ENCODE results near the gene SLC35F4. TPM values are rescaled to one million over a fixed set of nuclear protein-coding genes. Genes with fewer than 3 reads are reported as not detected.

SLC35F4 gene
- total RNA-seq, 1 donor from 2014 or later: not detected

DNA sequence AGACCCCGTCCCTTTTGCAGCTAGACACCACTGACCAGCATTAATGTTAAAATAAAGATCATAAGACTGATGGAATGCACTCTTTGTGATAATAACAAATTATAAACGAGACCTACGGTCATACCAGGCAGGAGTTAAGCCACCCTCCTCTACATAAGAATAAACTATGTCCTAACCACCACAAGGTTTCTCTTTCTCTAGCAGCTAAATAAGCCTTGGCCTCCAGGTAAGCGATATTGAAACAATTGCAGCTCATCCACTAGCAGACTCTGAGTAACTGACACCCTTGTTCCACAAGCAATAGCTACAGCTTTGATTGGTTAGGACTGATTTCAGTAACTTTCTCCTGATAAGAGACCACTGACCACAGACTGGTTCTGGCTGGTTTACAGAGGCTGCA lies 228.0 kb downstream of the SLC35F4 start:
- Histone ChIP-seq H3K36me3 (no peaks in the 10 kb centered on the region), H3K27me3 (ENCODE audit: low read depth) (no peaks in the 10 kb centered on the region), H3K4me1 (no peaks in the 10 kb centered on the region), H3K4me3 (no peak overlapping the region), H3K27ac (no peak overlapping the region), H3K9me3 (no peaks in the 10 kb centered on the region)
- TF ChIP-seq, protein P1, sequence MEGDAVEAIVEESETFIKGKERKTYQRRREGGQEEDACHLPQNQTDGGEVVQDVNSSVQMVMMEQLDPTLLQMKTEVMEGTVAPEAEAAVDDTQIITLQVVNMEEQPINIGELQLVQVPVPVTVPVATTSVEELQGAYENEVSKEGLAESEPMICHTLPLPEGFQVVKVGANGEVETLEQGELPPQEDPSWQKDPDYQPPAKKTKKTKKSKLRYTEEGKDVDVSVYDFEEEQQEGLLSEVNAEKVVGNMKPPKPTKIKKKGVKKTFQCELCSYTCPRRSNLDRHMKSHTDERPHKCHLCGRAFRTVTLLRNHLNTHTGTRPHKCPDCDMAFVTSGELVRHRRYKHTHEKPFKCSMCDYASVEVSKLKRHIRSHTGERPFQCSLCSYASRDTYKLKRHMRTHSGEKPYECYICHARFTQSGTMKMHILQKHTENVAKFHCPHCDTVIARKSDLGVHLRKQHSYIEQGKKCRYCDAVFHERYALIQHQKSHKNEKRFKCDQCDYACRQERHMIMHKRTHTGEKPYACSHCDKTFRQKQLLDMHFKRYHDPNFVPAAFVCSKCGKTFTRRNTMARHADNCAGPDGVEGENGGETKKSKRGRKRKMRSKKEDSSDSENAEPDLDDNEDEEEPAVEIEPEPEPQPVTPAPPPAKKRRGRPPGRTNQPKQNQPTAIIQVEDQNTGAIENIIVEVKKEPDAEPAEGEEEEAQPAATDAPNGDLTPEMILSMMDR (IDR thresholded peaks at IDR 0.05): no peak
- ATAC-seq (no peak), DNase-seq (no peak)
- intact Hi-C loops (cut with DNase I): no loop called here

DNA sequence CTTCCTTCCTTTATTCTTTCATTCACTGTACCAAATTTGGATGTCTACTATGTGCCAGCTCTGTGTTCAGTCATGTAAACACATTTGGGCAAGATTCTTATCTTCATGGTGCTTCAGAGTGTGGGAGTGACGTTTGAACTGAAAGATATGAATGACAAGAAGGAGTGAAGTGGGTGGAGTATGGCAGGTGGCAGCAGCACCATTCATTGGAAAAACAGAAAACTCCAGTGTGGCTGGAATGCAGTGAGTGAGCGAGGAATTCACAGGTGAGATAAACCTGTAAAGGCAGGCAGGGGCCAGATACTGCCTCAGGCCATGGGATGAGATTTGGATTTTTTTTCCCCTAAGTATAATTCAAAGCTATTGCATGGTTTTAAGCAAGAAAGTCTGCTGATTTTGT lies 231.6 kb downstream of the SLC35F4 start:
- Histone ChIP-seq H3K36me3 (no peaks in the 10 kb centered on the region), H3K9me3 (no peaks in the 10 kb centered on the region), H3K4me3 (no peak overlapping the region), H3K4me1 (no peaks in the 10 kb centered on the region), H3K27me3 (ENCODE audit: low read depth) (no peaks in the 10 kb centered on the region), H3K27ac (no peak overlapping the region)
- ATAC-seq (peak; percentile 60 to 77), DNase-seq (no peak)
- intact Hi-C loops (cut with DNase I): no loop called here
- TF ChIP-seq, protein P1 (IDR thresholded peaks at IDR 0.05): no peak

DNA sequence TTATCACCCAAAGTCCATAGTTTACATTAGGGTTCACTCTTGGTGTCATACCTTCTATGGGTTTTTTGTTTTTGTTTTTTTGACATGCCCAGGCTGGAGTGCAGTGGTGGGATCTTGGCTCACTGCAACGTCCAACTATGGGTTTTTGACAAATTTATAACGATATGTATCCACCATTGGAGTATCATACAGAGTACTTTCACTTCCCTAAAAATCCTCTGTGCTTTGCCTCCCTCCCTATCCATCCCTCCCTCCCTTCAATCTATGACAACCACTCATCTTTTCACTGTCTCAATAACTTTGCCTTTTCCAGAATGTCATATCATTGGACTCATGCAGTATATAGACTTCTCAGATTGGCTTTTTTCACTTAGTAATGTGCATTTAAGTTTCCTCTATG lies 233.2 kb downstream of the SLC35F4 start:
- Histone ChIP-seq H3K27me3 (ENCODE audit: low read depth) (no peaks in the 10 kb centered on the region), H3K4me1 (no peaks in the 10 kb centered on the region), H3K36me3 (no peaks in the 10 kb centered on the region), H3K4me3 (no peak overlapping the region), H3K27ac (no peak overlapping the region), H3K9me3 (no peaks in the 10 kb centered on the region)
- TF ChIP-seq, protein P1 (IDR thresholded peaks at IDR 0.05): no peak
- no peak for ATAC-seq
- intact Hi-C loops (cut with DNase I): no loop called here
- no peak for DNase-seq

DNA sequence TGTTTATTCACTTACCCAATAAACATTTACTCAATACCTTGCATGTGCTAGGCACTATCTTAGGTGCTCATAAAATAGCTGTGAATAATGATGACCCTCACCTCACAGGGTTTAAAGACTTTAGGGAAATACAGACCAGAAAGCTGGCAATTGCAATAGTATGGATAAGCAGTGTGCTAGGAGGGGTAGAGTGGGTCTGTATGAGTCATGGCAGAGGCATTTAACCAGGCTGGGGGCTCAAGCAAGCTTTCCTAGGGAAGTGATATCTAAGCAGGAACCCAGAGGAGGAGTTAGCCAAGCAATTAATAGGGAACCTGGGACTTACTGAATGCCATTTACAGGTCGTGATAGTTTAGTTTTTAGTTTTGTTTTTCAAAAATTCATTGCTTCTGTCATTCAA lies 248.4 kb downstream of the SLC35F4 start:
- Histone ChIP-seq H3K9me3 (no peaks in the 10 kb centered on the region), H3K4me3 (no peak overlapping the region), H3K27ac (no peak overlapping the region), H3K27me3 (ENCODE audit: low read depth) (no peaks in the 10 kb centered on the region), H3K36me3 (no peaks in the 10 kb centered on the region), H3K4me1 (no peaks in the 10 kb centered on the region)
- intact Hi-C loops (cut with DNase I): no loop called here
- DNase-seq (no peak), ATAC-seq (no peak)
- TF ChIP-seq, protein P1 (IDR thresholded peaks at IDR 0.05): no peak

DNA sequence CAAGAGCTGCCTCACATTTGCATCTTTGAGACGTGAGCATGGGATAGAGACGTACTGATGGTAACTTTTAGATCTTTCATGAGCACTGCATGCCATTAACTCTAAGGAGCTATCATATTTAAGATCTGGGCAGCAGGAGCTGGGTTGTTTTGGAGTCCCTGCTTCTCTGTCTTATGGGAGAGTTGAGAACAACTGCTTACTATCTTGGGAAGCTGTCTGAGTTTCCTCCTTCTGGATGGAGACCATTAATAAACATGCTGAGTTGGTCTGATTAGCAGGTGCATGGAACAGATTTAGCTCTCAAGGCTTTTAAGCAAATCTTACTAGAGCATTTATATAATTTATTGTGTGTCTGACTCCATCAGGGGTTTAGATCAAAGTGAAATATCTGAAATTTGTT lies 252.9 kb downstream of the SLC35F4 start:
- Histone ChIP-seq H3K9me3 (no peaks in the 10 kb centered on the region), H3K27ac (no peak overlapping the region), H3K4me1 (no peaks in the 10 kb centered on the region), H3K27me3 (ENCODE audit: low read depth) (no peaks in the 10 kb centered on the region), H3K4me3 (no peak overlapping the region), H3K36me3 (no peaks in the 10 kb centered on the region)
- TF ChIP-seq, protein P1 (IDR thresholded peaks at IDR 0.05): no peak
- intact Hi-C loops (cut with DNase I): no loop called here
- no peak for DNase-seq
- no peak for ATAC-seq

DNA sequence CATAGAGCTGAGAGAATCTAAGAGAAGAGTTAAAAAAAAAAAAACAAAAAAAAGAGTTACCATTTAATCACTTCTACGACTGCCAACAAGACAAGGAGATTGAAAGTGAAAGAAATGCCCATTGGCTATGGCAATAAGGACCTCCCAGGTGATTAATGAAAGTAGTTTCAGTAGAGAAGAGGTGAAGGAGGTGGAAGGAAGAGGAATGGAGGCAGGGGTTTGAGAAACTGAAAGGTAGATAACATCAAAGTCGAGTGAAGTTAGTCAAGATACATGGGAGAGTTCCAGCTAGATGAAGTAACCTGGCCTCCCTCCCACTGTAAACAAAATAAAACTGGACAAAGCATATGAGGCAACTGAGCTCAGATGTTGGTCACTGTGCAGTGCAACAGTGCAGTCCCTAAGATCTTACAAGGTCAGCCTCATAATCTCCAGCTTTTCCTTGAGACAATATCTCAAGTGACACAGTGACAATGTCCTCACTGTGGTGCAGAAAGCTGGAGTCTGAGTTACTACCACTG lies 254.3 kb downstream of the SLC35F4 start:
- no peak overlapping the region for H3K4me3 ChIP-seq
- ATAC-seq (peak in 1 of 2 donors; percentile 30), DNase-seq (no peak)
- H3K27me3 ChIP-seq (ENCODE audit: low read depth): no peaks in the 10 kb centered on the region
- intact Hi-C loops (cut with DNase I): no loop called here
- no peak overlapping the region for H3K27ac ChIP-seq
- H3K9me3 ChIP-seq: no peaks in the 10 kb centered on the region
- H3K4me1 ChIP-seq: no peaks in the 10 kb centered on the region
- no peaks in the 10 kb centered on the region for H3K36me3 ChIP-seq
- TF ChIP-seq, protein P1 (IDR thresholded peaks at IDR 0.05): no peak

All from lower lobe of right lung (tissue), 2 donors.